G401 (cell line): Measurements from ENCODE around the gene OBP2B. TPM values are rescaled to one million over a fixed set of nuclear protein-coding genes. Genes with fewer than 3 reads are reported as not detected.
"Not testable (repeated sequence)": the region's sequence is repeated elsewhere in the genome, so short reads cannot be mapped to it uniquely, and the experiment has no call there.

Source experiments
- DNase-seq: peaks from one replicate; pipeline ENCODE4 v3.0.0-alpha.2; 2015; ENCODE audit warnings: low spot score
- in situ Hi-C: cut with HindIII; loops from 2 replicates; pipeline ENCODE4 v1.10.0; 2016; ENCODE audit warnings: low sequenced_read_pairs, mixed read lengths
- total RNA-seq: library from RNA; depleted of rRNA; stranded (reverse); fragments of >200 nt; shearing (Covaris generic); gene quantifications from 2 replicates; pipeline ENCODE4 v1.2.3, GENCODE V29; 2014

The OBP2B gene
- total RNA-seq, 1 experiment from 2014 or later: not detected

GRCh38 chr9:133225171-133226011 lies 16.3 kb upstream of the OBP2B start:
- no peak for DNase-seq
- in situ Hi-C loops: no loop called here

- in situ Hi-C loops: no loop called here
- DNase-seq: no peak
These were observed 15.7 kb upstream of the OBP2B start for GRCh38 chr9:133224762-133225161.

- in situ Hi-C loops, DNase-seq: not testable (repeated sequence)
These were observed 14.2 kb upstream of the OBP2B start for GRCh38 chr9:133223159-133223756.

DNA sequence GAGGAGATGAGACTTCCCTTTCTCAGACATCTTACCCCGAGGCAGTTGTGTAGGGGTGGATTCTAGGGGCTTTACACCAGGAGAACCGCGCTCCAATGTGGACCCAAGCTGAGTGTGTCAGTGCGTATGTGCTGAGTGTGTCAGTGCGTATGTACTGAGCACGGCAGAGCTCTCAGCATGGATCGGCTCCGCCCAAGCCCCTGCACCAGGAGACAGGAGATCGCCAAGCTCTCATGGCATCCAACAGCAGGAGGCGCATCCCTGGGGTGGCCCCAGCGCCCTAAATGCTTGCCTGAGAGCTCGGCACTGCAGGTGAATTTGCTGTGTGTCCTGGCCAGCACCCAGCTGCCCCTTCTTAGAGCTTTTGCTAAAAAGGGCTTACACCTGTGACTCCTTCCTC lies 12.9 kb upstream of the OBP2B start:
- in situ Hi-C loops, DNase-seq: not testable (repeated sequence)

- in situ Hi-C loops: no loop called here
These were observed 12.2 kb upstream of the OBP2B start for GRCh38 chr9:133221177-133221809.

DNA sequence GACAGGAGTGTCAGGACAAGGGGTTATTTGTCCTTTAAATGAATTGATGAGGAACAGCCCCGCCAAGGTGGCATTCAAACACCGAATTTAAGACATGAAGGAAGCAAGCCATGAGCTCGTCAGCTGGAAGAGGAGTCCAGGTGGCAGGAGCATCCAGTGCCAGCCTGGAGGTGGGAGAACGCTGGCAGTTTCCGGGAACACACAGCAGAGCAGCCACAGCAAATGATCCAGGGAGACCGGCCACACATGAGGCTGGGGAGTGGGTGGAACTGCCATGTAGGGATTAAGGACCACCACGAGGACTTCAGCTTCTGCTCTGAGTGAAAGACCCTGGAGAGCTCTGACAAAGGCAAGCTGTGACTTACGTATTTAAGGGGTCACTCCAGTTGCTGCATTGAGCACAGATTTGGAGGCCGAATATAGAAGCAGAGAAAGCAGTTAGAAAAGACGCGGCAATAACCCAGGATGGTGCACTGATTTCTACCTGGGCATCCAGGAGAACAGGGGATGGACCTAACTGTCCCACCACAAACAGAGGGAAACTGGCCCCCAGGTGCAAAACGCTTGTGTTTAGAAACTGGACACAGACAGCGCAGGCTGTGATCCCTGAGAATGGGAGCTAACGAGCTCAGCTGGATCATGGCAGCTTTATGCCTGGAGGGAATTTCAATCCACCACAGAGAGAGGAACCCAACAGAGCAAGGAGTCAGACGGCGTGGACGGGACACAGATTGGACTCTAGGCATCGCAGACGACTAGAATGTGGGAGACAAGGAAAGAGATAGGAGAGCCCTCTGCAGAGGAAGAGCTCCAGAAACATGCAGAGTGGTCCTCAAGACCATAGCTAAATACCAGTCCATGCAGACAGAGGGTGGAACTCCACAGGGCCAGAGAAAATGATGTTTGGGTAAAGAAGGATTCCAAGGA lies 9.3 kb upstream of the OBP2B start:
- DNase-seq, in situ Hi-C loops: not testable (repeated sequence)

More at GRCh38 chr9:133221177-133221809, 12.2 kb upstream of the OBP2B start:
- DNase-seq: no peak

DNA sequence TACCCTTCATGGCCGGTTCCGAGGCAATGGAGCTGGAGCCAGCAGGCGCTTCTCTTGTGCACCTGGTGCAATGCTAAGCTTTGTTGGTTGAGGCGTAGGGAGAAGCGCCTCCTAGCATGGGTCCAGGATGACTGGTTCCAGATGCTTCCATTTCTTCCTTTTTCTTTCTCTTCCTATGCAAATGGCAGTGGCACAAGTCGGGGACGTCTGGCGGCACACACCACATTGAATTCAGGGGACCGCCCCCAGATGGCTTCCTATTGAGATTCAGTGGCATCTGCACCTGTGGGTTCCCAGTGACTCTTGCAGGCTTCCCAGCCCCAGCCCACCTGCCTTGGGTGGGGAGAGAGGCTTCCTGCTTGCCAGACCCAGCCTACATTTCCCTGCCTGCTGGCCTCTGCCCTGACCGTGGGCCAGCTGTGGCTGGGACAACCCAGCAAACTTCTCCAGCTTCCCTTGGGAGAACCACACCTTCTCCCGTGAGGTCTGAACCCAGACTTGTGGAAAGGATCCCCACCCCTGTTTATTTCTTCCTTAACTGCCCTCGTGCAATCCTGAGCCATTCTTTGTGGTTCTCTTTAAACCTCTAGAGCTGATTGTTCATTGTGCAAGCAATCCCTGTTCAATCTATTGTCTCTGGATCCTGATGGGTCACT lies 8.4 kb upstream of the OBP2B start:
- in situ Hi-C loops, DNase-seq: not testable (repeated sequence)

DNA sequence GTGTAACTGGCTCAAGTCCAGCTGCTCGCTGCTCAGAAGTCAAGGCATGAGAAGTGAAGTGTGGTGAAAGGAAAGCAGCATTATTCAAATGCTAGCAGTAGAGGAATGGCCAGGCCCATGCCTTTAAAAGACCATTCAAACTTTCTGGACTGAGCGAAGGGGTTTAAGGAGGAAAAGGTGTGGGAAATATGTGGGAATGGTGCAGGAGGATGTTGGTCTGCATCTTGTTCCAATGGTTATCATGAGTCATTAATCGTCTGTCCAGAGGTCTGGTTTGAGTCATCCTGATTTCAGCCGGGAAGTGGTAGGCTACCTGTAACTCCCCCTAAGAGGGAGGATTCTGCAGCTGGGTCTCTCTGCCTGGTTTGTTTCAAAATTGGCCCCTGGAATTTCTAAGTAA lies 5.2 kb upstream of the OBP2B start:
- in situ Hi-C loops, DNase-seq: not testable (repeated sequence)

DNA sequence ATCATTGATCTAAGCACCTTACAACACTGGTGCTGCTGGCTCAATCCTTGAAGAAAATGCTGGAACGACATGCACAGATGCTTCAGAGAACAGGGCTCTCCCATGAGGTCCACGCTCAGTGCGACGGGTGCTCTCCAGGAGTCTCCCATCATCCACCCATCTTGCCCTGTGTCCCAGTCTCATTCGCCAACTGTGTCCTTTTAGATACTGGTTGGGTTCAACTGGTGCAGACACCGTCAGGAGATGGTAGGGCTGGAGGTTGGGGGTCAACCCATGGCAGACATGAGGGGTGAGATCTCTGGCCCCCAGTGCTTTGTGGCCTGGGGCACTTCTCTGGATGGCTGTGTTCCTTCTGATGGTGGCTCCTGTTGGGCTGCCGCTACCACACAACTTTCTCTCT lies 1.6 kb upstream of the OBP2B start:
- in situ Hi-C loops: no loop called here
- no peak for DNase-seq

DNA sequence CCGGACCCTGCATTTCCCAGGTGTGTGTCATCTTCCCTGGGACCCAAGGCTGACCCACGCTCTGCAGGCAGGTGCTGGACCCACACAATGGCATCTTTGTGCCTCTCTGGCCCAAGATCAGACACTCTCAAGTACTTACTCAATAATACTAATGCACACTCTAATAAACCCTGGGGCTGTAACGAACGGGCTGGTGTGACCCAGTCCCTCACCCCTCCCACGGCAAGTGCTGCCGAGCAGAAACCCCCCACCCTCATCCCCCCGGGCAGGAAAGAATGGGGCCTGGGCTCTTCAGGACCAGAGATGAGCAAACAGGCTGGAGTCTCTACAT lies 1.1 kb upstream of the OBP2B start:
- DNase-seq: no peak
- in situ Hi-C loops: no loop called here

DNA sequence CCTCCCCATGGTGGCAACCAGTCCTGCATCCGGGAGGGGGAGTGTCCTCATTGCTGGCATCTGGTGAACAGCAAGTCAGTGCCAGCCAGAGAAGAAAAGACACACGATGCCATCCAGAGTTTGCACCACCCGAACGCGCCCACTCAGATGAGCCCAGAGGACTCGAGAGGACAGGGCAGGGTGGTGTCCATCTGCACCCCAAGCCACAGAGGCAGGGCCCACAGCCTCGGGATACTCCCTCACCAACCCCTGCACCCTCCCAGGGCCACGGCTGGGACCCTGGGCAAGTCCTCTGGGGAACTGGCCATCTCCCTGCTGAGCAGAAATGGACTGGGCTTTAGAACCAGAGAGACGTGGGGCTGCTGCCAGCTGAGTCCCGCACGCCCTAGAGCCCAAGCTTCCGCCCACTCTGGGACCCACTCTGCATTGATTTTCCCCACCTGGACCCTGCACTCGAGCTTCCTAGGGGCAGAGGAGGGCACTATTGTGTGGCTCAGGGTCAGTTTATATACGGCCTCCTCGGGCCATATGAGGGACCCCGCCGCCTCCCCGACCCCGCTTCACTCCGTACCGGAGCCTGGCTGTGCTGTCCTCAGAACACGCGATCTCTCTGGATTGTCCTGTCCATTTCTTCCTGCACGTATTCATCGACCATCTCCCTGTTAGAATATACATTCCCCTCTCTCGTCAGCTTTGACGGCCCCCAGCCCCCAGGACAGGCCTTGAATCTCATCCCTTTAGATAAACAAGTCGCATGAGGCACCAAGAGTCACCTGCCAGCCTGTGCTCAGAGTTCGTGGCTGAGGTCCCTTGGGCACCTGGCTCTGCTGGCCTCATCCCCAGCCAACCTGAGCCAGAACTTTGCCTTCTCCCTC lies 514 bp upstream of the OBP2B start:
- in situ Hi-C loops, DNase-seq: not testable (repeated sequence)

DNA sequence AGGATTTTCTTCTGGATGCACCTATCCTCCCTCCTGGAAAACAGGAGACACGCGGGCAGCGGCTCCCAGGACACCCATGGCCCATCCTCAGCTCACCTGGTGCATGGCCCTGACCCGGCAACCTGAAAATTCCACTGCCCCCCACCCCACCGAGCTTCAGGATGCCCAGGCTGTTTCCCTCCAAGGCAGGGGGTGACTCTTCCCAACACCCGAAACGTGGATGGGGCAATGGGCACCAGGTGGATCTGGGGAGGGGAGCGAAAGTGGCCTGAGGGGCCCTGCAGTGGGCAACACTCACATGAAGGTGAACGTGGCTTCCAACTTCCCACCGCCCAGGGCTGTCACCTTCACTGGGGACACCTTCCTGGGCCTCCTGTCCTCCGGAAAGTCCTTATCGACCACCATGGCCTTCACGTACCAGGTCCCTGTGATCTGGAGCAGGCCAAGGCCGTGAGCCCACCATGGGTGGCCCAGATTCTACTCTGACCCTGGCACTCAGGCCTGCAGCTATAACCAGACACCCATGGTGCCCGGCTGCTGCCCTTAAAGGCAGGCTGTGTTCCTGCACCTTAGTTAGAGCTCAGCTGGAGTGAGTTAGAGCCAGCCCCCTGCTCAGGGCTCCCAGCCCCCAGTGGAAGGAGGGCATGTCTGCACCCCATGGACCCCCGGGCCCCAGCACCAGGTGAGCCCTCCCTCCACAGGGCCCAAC lies 725 bp downstream of the OBP2B start:
- DNase-seq, in situ Hi-C loops: not testable (repeated sequence)

DNA sequence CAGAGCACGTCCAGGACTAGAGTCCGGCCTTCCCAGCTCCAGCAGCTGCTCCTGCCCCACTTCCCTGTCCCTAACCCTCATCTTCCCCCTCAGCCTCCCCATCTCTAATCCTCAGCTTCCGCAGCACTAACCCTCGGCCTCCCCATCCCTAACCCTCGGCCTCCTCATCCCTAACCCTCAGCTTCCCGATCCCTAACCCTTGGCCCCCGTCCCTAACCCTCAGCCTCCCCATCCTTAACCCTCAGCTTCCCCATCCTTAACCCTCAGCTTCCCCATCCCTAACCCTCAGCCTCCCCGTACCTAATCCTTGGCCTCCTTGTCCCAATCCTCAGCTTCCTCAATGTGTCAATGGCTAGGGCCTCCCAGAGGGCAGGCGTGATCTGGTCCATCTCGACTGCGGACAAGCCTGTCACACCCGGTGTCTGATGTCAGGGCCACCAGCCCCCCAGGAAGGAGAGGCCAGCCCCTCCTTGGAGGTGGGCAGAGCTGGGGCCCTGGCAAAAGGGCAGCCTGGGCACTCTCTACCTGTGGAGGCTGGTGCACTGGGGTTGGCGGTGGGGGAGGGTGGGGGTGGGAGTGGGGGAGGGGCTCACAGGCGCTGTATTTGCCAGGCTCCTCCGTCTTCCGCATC lies 1.4 kb downstream of the OBP2B start:
- in situ Hi-C loops: no loop called here
- DNase-seq: no peak

- DNase-seq: no peak
- in situ Hi-C loops: no loop called here
These were observed 2.0 kb downstream of the OBP2B start for GRCh38 chr9:133207021-133207531.

DNA sequence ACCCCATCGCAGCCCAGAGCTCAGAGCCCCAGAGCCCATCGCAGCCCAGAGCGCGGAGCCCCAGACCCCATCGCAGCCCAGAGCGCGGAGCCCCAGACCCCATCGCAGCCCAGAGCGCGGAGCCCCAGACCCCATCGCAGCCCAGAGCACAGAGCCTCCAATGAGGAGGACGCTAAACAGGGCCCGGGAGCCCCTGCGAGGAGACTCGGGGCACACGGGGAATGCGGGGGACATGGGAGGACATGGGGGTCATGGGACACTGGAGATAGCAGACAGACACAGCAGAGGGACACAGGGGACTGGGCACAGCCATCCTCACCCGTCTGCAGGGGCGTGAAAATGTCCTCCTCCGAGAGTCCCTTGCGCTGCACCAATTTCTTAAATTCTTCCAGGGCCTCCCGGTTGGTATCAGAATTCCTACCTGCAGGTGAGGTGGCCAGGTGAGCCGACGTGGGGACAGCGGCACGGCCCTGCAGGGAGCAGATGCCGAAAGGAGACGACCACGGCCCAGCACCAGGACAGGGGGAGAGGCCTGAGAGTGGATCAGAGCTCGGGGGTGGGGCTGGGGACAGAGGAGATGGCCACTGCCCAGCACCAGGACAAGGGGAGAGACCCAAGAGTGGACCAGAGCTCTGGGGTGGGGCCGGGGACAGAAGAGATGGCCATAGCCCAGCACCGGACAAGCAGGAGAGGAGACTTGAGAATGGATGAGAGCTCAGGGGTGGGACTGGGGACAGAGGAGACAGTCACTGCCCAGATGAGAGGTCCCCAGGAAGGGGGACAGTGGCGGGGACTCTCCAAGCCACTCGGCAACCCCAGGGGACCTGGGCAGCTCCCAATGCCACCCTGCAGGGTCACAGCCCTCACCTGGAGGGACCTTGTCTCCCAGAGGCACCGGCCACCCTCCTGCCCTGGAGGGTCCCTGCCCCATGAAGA lies 2.8 kb downstream of the OBP2B start:
- DNase-seq: no peak
- in situ Hi-C loops: no loop called here

DNA sequence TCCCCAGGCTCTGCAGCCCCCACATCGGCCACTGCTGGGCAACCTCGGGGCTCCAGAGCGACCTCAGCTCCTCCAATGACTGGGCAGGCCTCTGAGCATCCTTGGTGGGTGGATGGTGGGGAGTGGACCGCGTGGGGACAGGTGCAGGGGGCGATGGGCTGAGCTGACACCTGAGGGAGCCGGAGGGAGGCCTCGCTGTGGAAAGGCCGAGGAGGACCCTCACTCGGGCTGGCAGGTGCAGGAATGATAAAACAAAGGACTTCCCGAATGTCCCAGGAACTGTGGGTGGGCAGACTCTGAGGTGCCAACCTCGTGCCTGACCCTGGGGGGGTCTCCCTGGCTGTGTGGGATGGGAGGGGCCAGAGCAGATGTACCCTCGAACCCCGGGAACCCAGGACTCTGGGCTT lies 3.6 kb downstream of the OBP2B start:
- in situ Hi-C loops: not testable (repeated sequence)

More for the DNA sequence above, 3.6 kb downstream of the OBP2B start:
- not testable (repeated sequence) for DNase-seq
